ENCODE results near the gene CHCHD1.

GRCh38 chr10:73734028-73734720, 47.7 kb upstream of the CHCHD1 start:
- no peak for TF ChIP-seq POLR2AphosphoS5 (IDR thresholded peaks at IDR 0.05; ENCODE audit: borderline replicate concordance, low read depth, low read length)
- no peak for TF ChIP-seq EZH2 (IDR thresholded peaks at IDR 0.05)
- no peak for TF ChIP-seq FOXP2 (optimal IDR thresholded peaks at IDR 0.05; ENCODE audit: control extremely low read depth, extremely low read length, insufficient read depth)
